ENCODE results near the gene TMEM120B.
"Not testable (repeated sequence)": the region's sequence is repeated elsewhere in the genome, so short reads cannot be mapped to it uniquely, and the experiment has no call there.

Gene TMEM120B

GRCh38 chr12:121776190-121777098, 63.9 kb downstream of the TMEM120B start:
- DNase-seq, result peak; percentile 97

GRCh38 chr12:121778567-121779421, 66.2 kb downstream of the TMEM120B start:
- DNase-seq, result no peak

GRCh38 chr12:121779422-121779895, 66.9 kb downstream of the TMEM120B start:
- no peak for DNase-seq

- no peak for DNase-seq
These were observed 67.9 kb downstream of the TMEM120B start for GRCh38 chr12:121780429-121780828.

- no peak for DNase-seq
These were observed 69.0 kb downstream of the TMEM120B start for GRCh38 chr12:121781484-121781997.

GRCh38 chr12:121781998-121782979, 69.7 kb downstream of the TMEM120B start:
- DNase-seq, result peak; percentile 72 to 73

GRCh38 chr12:121783766-121784165, 71.2 kb downstream of the TMEM120B start:
- no peak for DNase-seq

GRCh38 chr12:121784460-121784859, 71.9 kb downstream of the TMEM120B start:
- no peak for DNase-seq

GRCh38 chr12:121786440-121786825, 73.9 kb downstream of the TMEM120B start:
- DNase-seq, result peak; percentile 53 to 56

- peak in 1 of 2 donors; percentile 42 for DNase-seq
These were observed 74.8 kb downstream of the TMEM120B start for GRCh38 chr12:121787063-121788025.

GRCh38 chr12:121788176-121788818, 75.7 kb downstream of the TMEM120B start:
- peak in 1 of 2 donors; percentile 33 for DNase-seq

- DNase-seq, result peak; percentile 54 to 64
These were observed 76.8 kb downstream of the TMEM120B start for GRCh38 chr12:121789233-121789781.

- peak; percentile 91 to 93 for DNase-seq
These were observed 77.5 kb downstream of the TMEM120B start for GRCh38 chr12:121789800-121790728.

GRCh38 chr12:121790785-121791184, 78.2 kb downstream of the TMEM120B start:
- not testable (repeated sequence) for DNase-seq

- DNase-seq, result peak in 1 of 2 donors; percentile 59
These were observed 79.4 kb downstream of the TMEM120B start for GRCh38 chr12:121791671-121792551.

GRCh38 chr12:121792607-121793439, 80.3 kb downstream of the TMEM120B start:
- DNase-seq, result peak; percentile 62 to 66

GRCh38 chr12:121793440-121793837, 80.9 kb downstream of the TMEM120B start, which contains the start of gene RHOF:
Gene RHOF, minus strand, starts transcription at chr12:121793688. Its CDS starts 55 bp downstream, at chr12:121793633.
- DNase-seq, result peak; percentile 73 to 81
